HEK293 (cell line): ENCODE measurements around the gene IRS2.

Experiments used
- CTCF ChIA-PET: fragments of 350-600 bp; formaldehyde crosslinking; extraction: SDS; loops from one replicate; lab custom pipeline; 2021; ENCODE audit warnings: antibody characterized with exemption; lab: Yijun Ruan, JAX
- POLR2A ChIA-PET: fragments of 300-600 bp; formaldehyde crosslinking; extraction: SDS; loops from one replicate; lab custom pipeline; 2020; ENCODE audit warnings: antibody characterized with exemption, inconsistent platforms; lab: Yijun Ruan, JAX
- H3K27ac ChIP-seq: fragments of 200-500 bp; sonication (Bioruptor generic); 2 replicates; pipeline ENCODE4 v1.5.1; 2014; ENCODE audit warnings: low read depth, low read length, control low read depth, inconsistent platforms; ENCODE audit errors: extremely low read depth
- H3K36me3 ChIP-seq, 2 experiments: fragments of 200-500 bp in 1 of 2; sonication (Bioruptor generic) in 1 of 2; 1 replicate in 1 of 2; 2 replicates in 1 of 2; pipeline ENCODE4 v1.5.1; 2014 to 2017; ENCODE audit warnings: inconsistent platforms in 2 of 2, low read length in 2 of 2; ENCODE audit not compliant: control insufficient read depth in 2 of 2, insufficient read depth in 1 of 2
- H3K4me1 ChIP-seq: fragments of 200-500 bp; sonication (Bioruptor generic); 2 replicates; pipeline ENCODE4 v1.5.1; 2014; ENCODE audit warnings: mild to moderate bottlenecking, low read length, inconsistent platforms; ENCODE audit not compliant: control insufficient read depth, insufficient read depth
- H3K4me3 ChIP-seq: 2 replicates; pipeline ENCODE4 v1.5.1; 2011; ENCODE audit warnings: low read depth, mild to moderate bottlenecking, control low read depth, low read length, moderate library complexity
- H3K9me3 ChIP-seq: fragments of 200-500 bp; sonication (Bioruptor generic); 2 replicates; pipeline ENCODE4 v1.5.1; 2014; ENCODE audit warnings: low read depth, low read length, inconsistent platforms; ENCODE audit not compliant: control insufficient read depth, insufficient read depth
- HOXD13 ChIP-seq: sonication (generic); formaldehyde crosslinking; IDR thresholded peaks from 2 replicates; pipeline ENCODE4 v1.8.0; 2022; ENCODE audit warnings: missing genetic modification reagents, borderline replicate concordance
- KLF8 ChIP-seq: fragments of 450-650 bp; formaldehyde crosslinking; IDR thresholded peaks from 2 replicates; pipeline ENCODE4 v1.5.1; 2016; ENCODE audit warnings: missing biosample characterization, missing genetic modification characterization
- MEIS1 ChIP-seq: sonication (generic); formaldehyde crosslinking; IDR thresholded peaks from 2 replicates; pipeline ENCODE4 v1.8.1; 2022; ENCODE audit warnings: missing genetic modification reagents, mild to moderate bottlenecking, borderline replicate concordance
- PRDM1 ChIP-seq: fragments of 450-650 bp; formaldehyde crosslinking; IDR thresholded peaks from 2 replicates; pipeline ENCODE4; 2016; ENCODE audit warnings: missing biosample characterization, missing genetic modification characterization
- REPIN1 ChIP-seq: fragments of 450-650 bp; formaldehyde crosslinking; IDR thresholded peaks from 2 replicates; pipeline ENCODE4 v1.5.1; 2017; ENCODE audit warnings: missing biosample characterization, missing genetic modification characterization, low read depth
- TRIM28 ChIP-seq: IDR thresholded peaks from 2 replicates; pipeline ENCODE4 v1.6.1; 2011; ENCODE audit warnings: low read length, control low read depth, borderline replicate concordance
- ZBTB1 ChIP-seq: fragments of 450-650 bp; formaldehyde crosslinking; IDR thresholded peaks from 2 replicates; pipeline ENCODE4 v1.5.1; 2016; ENCODE audit warnings: missing biosample characterization, missing genetic modification characterization
- ZBTB8A ChIP-seq: fragments of 450-650 bp; formaldehyde crosslinking; IDR thresholded peaks from 2 replicates; pipeline ENCODE4 v1.5.1; 2016; ENCODE audit warnings: missing biosample characterization, missing genetic modification characterization
- ZFP3 ChIP-seq: fragments of 450-650 bp; formaldehyde crosslinking; IDR thresholded peaks from 2 replicates; pipeline ENCODE4 v1.5.1; 2016; ENCODE audit warnings: low read depth, missing biosample characterization, missing genetic modification characterization
- ZFP69B ChIP-seq: fragments of 450-650 bp; formaldehyde crosslinking; IDR thresholded peaks from 2 replicates; pipeline ENCODE4 v1.5.1; 2016; ENCODE audit warnings: missing biosample characterization, missing genetic modification characterization
- ZNF10 ChIP-seq: fragments of 450-650 bp; formaldehyde crosslinking; IDR thresholded peaks from 2 replicates; pipeline ENCODE4 v1.5.1; 2017; ENCODE audit warnings: missing biosample characterization, missing genetic modification characterization
- ZNF112 ChIP-seq: fragments of 450-650 bp; formaldehyde crosslinking; IDR thresholded peaks from 2 replicates; pipeline ENCODE4 v1.5.0; 2017; ENCODE audit warnings: missing biosample characterization, missing genetic modification characterization
- ZNF324 ChIP-seq: fragments of 450-650 bp; formaldehyde crosslinking; IDR thresholded peaks from 2 replicates; pipeline ENCODE4 v1.5.1; 2016; ENCODE audit warnings: missing biosample characterization, missing genetic modification characterization
- ZNF37A ChIP-seq: fragments of 450-650 bp; IDR thresholded peaks from 2 replicates; pipeline ENCODE4 v1.5.1; 2018; ENCODE audit warnings: missing biosample characterization, missing genetic modification characterization
- ZNF391 ChIP-seq: fragments of 450-650 bp; formaldehyde crosslinking; IDR thresholded peaks from 2 replicates; pipeline ENCODE4 v1.5.1; 2016; ENCODE audit warnings: low read depth, missing biosample characterization, missing genetic modification characterization, borderline replicate concordance
- ZNF510 ChIP-seq: fragments of 450-650 bp; formaldehyde crosslinking; IDR thresholded peaks from 2 replicates; pipeline ENCODE4 v1.5.1; 2018; ENCODE audit warnings: mild to moderate bottlenecking, missing genetic modification characterization, missing biosample characterization; ENCODE audit not compliant: insufficient replicate concordance
- ZNF544 ChIP-seq: fragments of 450-650 bp; formaldehyde crosslinking; IDR thresholded peaks from 2 replicates; pipeline ENCODE4 v1.5.0; 2017; ENCODE audit warnings: missing biosample characterization, missing genetic modification characterization
- ZNF549 ChIP-seq: fragments of 450-650 bp; IDR thresholded peaks from 2 replicates; pipeline ENCODE4 v1.5.1; 2018; ENCODE audit warnings: missing biosample characterization, missing genetic modification characterization, mild to moderate bottlenecking, inconsistent platforms, moderate library complexity
- ZNF600 ChIP-seq: fragments of 450-650 bp; formaldehyde crosslinking; IDR thresholded peaks from 2 replicates; pipeline ENCODE4 v1.5.1; 2016; ENCODE audit warnings: missing biosample characterization, missing genetic modification characterization
- ZNF701 ChIP-seq: fragments of 450-650 bp; formaldehyde crosslinking; IDR thresholded peaks from 2 replicates; pipeline ENCODE4 v1.5.1; 2016; ENCODE audit warnings: missing biosample characterization, missing genetic modification characterization
- ZNF768 ChIP-seq: fragments of 450-650 bp; formaldehyde crosslinking; IDR thresholded peaks from 2 replicates; pipeline ENCODE4 v1.5.1; 2018; ENCODE audit warnings: missing biosample characterization, mild to moderate bottlenecking, missing genetic modification characterization
- ZNF830 ChIP-seq: fragments of 450-650 bp; IDR thresholded peaks from 2 replicates; pipeline ENCODE4 v1.5.0; 2018; ENCODE audit warnings: missing biosample characterization, missing genetic modification characterization, low read depth, mild to moderate bottlenecking, moderate library complexity
- TF ChIP-seq, protein P1 (sequence below): fragments of 450-650 bp; formaldehyde crosslinking; IDR thresholded peaks from 2 replicates; pipeline ENCODE4 v1.5.1; 2017; ENCODE audit warnings: missing biosample characterization, mild to moderate bottlenecking, missing genetic modification characterization, moderate library complexity
- TF ChIP-seq, protein P2 (sequence below): fragments of 450-650 bp; formaldehyde crosslinking; IDR thresholded peaks from 2 replicates; pipeline ENCODE4 v1.5.1; 2016; ENCODE audit warnings: missing biosample characterization, missing genetic modification characterization
- TF ChIP-seq, protein P3 (sequence below): fragments of 450-650 bp; formaldehyde crosslinking; IDR thresholded peaks from 2 replicates; pipeline ENCODE4 v1.5.1; 2016; ENCODE audit warnings: missing biosample characterization, missing genetic modification characterization
- TF ChIP-seq, protein P4 (sequence below): fragments of 450-650 bp; formaldehyde crosslinking; conservative IDR thresholded peaks from 2 replicates; pipeline ENCODE4 v1.5.1; 2016; ENCODE audit warnings: low read depth, missing biosample characterization, missing genetic modification characterization
- TF ChIP-seq, protein P5 (sequence below): fragments of 450-650 bp; formaldehyde crosslinking; IDR thresholded peaks from 2 replicates; pipeline ENCODE4 v1.5.1; 2017; ENCODE audit warnings: missing biosample characterization, missing genetic modification characterization

Gene IRS2

DNA sequence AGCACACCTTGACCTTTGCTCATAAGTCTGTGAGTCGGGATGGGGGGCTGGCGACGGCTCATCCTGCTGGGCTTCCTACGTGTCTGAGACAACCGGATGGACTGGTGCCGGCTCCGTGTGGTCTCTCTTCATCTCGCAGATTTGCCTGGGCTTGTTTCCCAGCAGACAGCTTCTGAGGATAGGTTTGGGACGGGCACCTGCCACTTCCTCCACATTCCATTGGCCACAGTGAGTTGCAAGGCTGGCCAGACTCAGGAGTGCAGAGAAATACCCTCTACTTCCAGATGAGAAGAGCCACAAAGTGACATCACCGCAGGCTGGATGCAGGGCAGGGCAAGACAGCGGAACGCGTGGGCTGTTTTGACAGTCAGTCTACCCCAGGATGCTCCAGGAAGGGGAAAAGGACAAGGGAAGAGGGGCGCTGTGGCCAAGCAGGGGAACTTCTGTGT is 48.1 kb downstream of the IRS2 start:
- TF ChIP-seq ZNF600 (no peak), ZNF324 (tag by site-specific recombination) (no peak), ZNF510 (tag by site-specific recombination) (no peak), ZNF37A (no peak), ZNF549 (tag by site-specific recombination) (no peak), ZNF544 (tag by site-specific recombination) (no peak), ZBTB8A (tag by site-specific recombination) (no peak), ZNF10 (tag by site-specific recombination) (no peak), ZFP69B (tag by site-specific recombination) (no peak), HOXD13 (CRISPR knock-in tag) (no peak), ZFP3 (tag by site-specific recombination) (no peak), KLF8 (tag by site-specific recombination) (no peak), TRIM28 (no peak), ZBTB1 (tag by site-specific recombination) (no peak)
- TF ChIP-seq, protein P1, sequence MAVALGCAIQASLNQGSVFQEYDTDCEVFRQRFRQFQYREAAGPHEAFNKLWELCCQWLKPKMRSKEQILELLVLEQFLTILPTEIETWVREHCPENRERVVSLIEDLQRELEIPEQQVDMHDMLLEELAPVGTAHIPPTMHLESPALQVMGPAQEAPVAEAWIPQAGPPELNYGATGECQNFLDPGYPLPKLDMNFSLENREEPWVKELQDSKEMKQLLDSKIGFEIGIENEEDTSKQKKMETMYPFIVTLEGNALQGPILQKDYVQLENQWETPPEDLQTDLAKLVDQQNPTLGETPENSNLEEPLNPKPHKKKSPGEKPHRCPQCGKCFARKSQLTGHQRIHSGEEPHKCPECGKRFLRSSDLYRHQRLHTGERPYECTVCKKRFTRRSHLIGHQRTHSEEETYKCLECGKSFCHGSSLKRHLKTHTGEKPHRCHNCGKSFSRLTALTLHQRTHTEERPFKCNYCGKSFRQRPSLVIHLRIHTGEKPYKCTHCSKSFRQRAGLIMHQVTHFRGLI, result no peak
- TF ChIP-seq, all 188 proteins: peak for 0
- Histone ChIP-seq H3K36me3 (no peaks in the 10 kb centered on the region), H3K4me1 (no peaks in the 10 kb centered on the region), H3K27ac (no peak overlapping the region), H3K4me3 (no peak overlapping the region), H3K9me3 (no peaks in the 10 kb centered on the region)
- CTCF ChIA-PET, result no interaction called here
- POLR2A ChIA-PET, result no interaction called here

DNA sequence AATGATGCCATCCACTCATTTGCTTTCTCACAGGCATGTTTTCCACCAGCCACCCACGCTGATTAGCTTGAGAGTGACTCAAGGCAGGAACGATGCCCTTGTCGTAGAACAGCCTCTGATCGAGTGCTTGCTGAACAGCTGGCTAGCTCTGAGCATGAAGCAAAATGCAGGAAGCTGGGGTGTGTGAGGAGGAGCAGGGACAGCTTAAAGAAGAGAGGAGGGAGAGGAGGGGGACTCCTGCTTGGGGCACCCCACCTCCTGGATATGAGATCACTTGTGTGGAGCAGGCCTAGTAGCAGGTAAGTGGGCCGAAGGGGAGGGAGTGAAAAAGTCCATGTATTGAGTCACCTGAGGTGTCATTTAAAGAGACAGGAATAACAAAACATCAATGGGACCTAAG is 48.8 kb downstream of the IRS2 start:
- CTCF ChIA-PET, result no interaction called here
- Histone ChIP-seq H3K27ac (no peak overlapping the region), H3K4me3 (no peak overlapping the region), H3K9me3 (no peaks in the 10 kb centered on the region), H3K36me3 (no peaks in the 10 kb centered on the region), H3K4me1 (no peaks in the 10 kb centered on the region)
- POLR2A ChIA-PET, result no interaction called here
- TF ChIP-seq, protein P2, sequence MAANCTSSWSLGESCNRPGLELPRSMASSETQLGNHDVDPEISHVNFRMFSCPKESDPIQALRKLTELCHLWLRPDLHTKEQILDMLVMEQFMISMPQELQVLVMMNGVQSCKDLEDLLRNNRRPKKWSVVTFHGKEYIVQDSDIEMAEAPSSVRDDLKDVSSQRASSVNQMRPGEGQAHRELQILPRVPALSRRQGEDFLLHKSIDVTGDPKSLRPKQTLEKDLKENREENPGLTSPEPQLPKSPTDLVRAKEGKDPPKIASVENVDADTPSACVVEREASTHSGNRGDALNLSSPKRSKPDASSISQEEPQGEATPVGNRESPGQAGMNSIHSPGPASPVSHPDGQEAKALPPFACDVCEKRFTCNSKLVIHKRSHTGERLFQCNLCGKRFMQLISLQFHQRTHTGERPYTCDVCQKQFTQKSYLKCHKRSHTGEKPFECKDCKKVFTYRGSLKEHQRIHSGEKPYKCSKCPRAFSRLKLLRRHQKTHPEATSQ (tag by site-specific recombination), result no peak
- TF ChIP-seq ZNF830 (no peak), PRDM1 (tag by site-specific recombination) (no peak), MEIS1 (CRISPR knock-in tag) (no peak), ZNF391 (no peak), ZNF701 (tag by site-specific recombination) (no peak), ZNF768 (tag by site-specific recombination) (no peak), REPIN1 (no peak), ZNF112 (tag by site-specific recombination) (no peak)
- TF ChIP-seq, protein P3, sequence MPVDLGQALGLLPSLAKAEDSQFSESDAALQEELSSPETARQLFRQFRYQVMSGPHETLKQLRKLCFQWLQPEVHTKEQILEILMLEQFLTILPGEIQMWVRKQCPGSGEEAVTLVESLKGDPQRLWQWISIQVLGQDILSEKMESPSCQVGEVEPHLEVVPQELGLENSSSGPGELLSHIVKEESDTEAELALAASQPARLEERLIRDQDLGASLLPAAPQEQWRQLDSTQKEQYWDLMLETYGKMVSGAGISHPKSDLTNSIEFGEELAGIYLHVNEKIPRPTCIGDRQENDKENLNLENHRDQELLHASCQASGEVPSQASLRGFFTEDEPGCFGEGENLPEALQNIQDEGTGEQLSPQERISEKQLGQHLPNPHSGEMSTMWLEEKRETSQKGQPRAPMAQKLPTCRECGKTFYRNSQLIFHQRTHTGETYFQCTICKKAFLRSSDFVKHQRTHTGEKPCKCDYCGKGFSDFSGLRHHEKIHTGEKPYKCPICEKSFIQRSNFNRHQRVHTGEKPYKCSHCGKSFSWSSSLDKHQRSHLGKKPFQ (tag by site-specific recombination), result no peak
- TF ChIP-seq, protein P4, sequence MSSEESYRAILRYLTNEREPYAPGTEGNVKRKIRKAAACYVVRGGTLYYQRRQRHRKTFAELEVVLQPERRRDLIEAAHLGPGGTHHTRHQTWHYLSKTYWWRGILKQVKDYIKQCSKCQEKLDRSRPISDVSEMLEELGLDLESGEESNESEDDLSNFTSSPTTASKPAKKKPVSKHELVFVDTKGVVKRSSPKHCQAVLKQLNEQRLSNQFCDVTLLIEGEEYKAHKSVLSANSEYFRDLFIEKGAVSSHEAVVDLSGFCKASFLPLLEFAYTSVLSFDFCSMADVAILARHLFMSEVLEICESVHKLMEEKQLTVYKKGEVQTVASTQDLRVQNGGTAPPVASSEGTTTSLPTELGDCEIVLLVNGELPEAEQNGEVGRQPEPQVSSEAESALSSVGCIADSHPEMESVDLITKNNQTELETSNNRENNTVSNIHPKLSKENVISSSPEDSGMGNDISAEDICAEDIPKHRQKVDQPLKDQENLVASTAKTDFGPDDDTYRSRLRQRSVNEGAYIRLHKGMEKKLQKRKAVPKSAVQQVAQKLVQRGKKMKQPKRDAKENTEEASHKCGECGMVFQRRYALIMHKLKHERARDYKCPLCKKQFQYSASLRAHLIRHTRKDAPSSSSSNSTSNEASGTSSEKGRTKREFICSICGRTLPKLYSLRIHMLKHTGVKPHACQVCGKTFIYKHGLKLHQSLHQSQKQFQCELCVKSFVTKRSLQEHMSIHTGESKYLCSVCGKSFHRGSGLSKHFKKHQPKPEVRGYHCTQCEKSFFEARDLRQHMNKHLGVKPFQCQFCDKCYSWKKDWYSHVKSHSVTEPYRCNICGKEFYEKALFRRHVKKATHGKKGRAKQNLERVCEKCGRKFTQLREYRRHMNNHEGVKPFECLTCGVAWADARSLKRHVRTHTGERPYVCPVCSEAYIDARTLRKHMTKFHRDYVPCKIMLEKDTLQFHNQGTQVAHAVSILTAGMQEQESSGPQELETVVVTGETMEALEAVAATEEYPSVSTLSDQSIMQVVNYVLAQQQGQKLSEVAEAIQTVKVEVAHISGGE, result no peak
- TF ChIP-seq, protein P5, sequence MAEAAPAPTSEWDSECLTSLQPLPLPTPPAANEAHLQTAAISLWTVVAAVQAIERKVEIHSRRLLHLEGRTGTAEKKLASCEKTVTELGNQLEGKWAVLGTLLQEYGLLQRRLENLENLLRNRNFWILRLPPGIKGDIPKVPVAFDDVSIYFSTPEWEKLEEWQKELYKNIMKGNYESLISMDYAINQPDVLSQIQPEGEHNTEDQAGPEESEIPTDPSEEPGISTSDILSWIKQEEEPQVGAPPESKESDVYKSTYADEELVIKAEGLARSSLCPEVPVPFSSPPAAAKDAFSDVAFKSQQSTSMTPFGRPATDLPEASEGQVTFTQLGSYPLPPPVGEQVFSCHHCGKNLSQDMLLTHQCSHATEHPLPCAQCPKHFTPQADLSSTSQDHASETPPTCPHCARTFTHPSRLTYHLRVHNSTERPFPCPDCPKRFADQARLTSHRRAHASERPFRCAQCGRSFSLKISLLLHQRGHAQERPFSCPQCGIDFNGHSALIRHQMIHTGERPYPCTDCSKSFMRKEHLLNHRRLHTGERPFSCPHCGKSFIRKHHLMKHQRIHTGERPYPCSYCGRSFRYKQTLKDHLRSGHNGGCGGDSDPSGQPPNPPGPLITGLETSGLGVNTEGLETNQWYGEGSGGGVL (tag by site-specific recombination), result no peak
